ENCODE measurements around the gene SPP1.
"Not testable (repeated sequence)": the region's sequence is repeated elsewhere in the genome, so short reads cannot be mapped to it uniquely, and the experiment has no call there.

The SPP1 gene

GRCh38 chr4:87934973-87935372, 40.5 kb upstream of the SPP1 start:
- TF ChIP-seq, protein P1, sequence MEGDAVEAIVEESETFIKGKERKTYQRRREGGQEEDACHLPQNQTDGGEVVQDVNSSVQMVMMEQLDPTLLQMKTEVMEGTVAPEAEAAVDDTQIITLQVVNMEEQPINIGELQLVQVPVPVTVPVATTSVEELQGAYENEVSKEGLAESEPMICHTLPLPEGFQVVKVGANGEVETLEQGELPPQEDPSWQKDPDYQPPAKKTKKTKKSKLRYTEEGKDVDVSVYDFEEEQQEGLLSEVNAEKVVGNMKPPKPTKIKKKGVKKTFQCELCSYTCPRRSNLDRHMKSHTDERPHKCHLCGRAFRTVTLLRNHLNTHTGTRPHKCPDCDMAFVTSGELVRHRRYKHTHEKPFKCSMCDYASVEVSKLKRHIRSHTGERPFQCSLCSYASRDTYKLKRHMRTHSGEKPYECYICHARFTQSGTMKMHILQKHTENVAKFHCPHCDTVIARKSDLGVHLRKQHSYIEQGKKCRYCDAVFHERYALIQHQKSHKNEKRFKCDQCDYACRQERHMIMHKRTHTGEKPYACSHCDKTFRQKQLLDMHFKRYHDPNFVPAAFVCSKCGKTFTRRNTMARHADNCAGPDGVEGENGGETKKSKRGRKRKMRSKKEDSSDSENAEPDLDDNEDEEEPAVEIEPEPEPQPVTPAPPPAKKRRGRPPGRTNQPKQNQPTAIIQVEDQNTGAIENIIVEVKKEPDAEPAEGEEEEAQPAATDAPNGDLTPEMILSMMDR (IDR thresholded peaks at IDR 0.05; ENCODE audit: low read depth, low read length): no peak
- no peak for DNase-seq (ENCODE audit: extremely low read depth, low read depth)

- not testable (repeated sequence) for DNase-seq (ENCODE audit: extremely low read depth, low read depth)
These were observed 39.6 kb upstream of the SPP1 start for GRCh38 chr4:87935954-87936353.

- DNase-seq (ENCODE audit: extremely low read depth, low read depth): no peak
- TF ChIP-seq, protein P1 (IDR thresholded peaks at IDR 0.05; ENCODE audit: low read depth, low read length): no peak
These were observed 38.0 kb upstream of the SPP1 start for GRCh38 chr4:87937523-87937922.

- TF ChIP-seq, protein P1 (IDR thresholded peaks at IDR 0.05; ENCODE audit: low read depth, low read length): no peak
- no peak for DNase-seq (ENCODE audit: extremely low read depth, low read depth)
These were observed 36.8 kb upstream of the SPP1 start for GRCh38 chr4:87938746-87939145.

DNA sequence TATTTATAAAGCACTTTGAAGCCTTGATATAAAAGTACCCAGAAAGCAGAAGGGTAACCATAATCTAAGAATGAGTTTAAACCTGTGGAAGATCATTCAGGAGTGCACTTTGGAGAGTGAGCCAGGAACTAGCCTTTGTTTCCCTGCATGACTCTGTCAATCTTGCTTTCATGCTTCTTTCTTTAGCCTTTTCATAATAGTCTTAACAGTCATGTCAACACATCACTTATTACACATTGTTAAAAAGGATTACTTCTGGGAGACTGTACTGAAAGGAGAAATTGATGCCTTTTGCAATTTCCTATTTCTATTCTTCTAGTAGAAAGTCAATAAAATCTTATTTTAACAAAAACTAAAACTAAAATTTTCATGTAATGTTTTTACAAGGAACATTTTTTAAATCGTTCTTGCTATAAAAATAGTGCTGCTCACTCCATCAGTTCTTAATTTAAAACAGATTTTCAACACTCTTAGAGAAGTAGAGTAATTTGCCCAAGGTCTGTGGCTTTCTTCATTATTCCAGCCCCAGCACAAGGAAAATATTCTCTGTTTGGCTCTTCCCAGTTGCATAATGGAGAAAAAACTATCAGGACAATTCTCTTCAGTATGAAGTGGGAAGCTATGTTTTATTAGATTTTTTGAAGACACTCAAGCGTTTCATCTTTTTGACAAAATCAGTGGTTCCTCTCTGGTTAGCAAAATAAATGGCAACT, 35.4 kb upstream of the SPP1 start:
- TF ChIP-seq, protein P1 (IDR thresholded peaks at IDR 0.05; ENCODE audit: low read depth, low read length): no peak
- no peak for DNase-seq (ENCODE audit: extremely low read depth, low read depth)

- DNase-seq (ENCODE audit: extremely low read depth, low read depth): not testable (repeated sequence)
These were observed 34.7 kb upstream of the SPP1 start for GRCh38 chr4:87940809-87941208.

- no peak for DNase-seq (ENCODE audit: extremely low read depth, low read depth)
- TF ChIP-seq, protein P1 (IDR thresholded peaks at IDR 0.05; ENCODE audit: low read depth, low read length): no peak
These were observed 33.7 kb upstream of the SPP1 start for GRCh38 chr4:87941537-87942392.

GRCh38 chr4:87943660-87944149, 31.8 kb upstream of the SPP1 start:
- TF ChIP-seq, protein P1 (IDR thresholded peaks at IDR 0.05; ENCODE audit: low read depth, low read length): no peak

More at GRCh38 chr4:87943660-87944149, 31.8 kb upstream of the SPP1 start:
- DNase-seq (ENCODE audit: extremely low read depth, low read depth): no peak

Data from AG09319 (cell line).